Measurements from ENCODE around the gene LPP.

DNA sequence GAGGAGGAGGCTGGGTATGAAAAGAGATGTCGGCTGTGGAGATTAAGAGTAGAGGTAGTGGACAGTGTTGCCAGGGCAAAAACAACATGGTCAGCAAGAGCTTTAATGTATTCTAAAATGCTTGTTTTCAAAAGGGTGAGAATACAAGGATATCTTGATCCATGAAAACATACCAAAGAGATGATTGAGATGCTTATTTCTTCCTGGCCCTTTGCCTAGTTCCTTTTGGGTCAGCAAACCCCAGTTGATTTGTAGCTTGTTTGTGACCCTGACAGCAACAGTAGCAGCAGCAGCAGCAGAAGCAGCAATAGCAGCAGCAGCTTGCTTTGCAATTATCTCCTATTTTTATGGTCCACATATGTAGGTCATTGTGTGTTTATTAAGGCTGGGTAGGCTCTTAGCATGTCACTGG, 337.3 kb downstream of the LPP start:
- TF ChIP-seq, protein P1, sequence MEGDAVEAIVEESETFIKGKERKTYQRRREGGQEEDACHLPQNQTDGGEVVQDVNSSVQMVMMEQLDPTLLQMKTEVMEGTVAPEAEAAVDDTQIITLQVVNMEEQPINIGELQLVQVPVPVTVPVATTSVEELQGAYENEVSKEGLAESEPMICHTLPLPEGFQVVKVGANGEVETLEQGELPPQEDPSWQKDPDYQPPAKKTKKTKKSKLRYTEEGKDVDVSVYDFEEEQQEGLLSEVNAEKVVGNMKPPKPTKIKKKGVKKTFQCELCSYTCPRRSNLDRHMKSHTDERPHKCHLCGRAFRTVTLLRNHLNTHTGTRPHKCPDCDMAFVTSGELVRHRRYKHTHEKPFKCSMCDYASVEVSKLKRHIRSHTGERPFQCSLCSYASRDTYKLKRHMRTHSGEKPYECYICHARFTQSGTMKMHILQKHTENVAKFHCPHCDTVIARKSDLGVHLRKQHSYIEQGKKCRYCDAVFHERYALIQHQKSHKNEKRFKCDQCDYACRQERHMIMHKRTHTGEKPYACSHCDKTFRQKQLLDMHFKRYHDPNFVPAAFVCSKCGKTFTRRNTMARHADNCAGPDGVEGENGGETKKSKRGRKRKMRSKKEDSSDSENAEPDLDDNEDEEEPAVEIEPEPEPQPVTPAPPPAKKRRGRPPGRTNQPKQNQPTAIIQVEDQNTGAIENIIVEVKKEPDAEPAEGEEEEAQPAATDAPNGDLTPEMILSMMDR (IDR thresholded peaks at IDR 0.05; ENCODE audit: insufficient read depth, low read length), result no peak
- TF ChIP-seq POLR2AphosphoS5 (IDR thresholded peaks at IDR 0.05; ENCODE audit: low read depth), result no peak
- TF ChIP-seq GABPA (IDR thresholded peaks at IDR 0.05; ENCODE audit: low read depth), result no peak
- no peak for TF ChIP-seq REST (IDR thresholded peaks at IDR 0.05; ENCODE audit: insufficient replicate concordance, low read depth)
